OCI-LY7 (cell line): ENCODE measurements around the gene FGGY. TPM values are rescaled to one million over a fixed set of nuclear protein-coding genes. Genes with fewer than 3 reads are reported as not detected.
"Not testable (repeated sequence)": the region's sequence is repeated elsewhere in the genome, so short reads cannot be mapped to it uniquely, and the experiment has no call there.

Experiments
- BruUV-seq: library from RNA; stranded (reverse); fragments of 400-500 nt; replicated peaks from 2 replicates; lab custom pipeline; 2021; lab: Mats Ljungman, UMichigan
- CTCF ChIA-PET: fragments of 300-600 bp; sonication (Branson Sonifier 250); formaldehyde crosslinking; loops from one replicate; lab custom pipeline; 2022; ENCODE audit warnings: antibody characterized with exemption; ENCODE audit not compliant: unreplicated experiment; lab: Charles Lee
- POLR2A ChIA-PET: fragments of 300-600 bp; sonication (Branson Sonifier 250); formaldehyde crosslinking; loops from one replicate; lab custom pipeline; 2022; ENCODE audit warnings: antibody characterized with exemption; lab: Charles Lee
- DNase-seq: peaks from one replicate; pipeline ENCODE4 v3.0.0-alpha.2; 2015; ENCODE audit warnings: low spot score
- H2AFZ ChIP-seq: fragments of 200-600 bp; sonication (generic), shearing (Covaris generic); 2 replicates; pipeline ENCODE4 v1.6.1; 2014; ENCODE audit warnings: mild to moderate bottlenecking, antibody characterized with exemption, low read length, moderate library complexity
- H3K27ac ChIP-seq: fragments of 200-600 bp; sonication (generic); 2 replicates; pipeline ENCODE4 v1.5.1; 2014; ENCODE audit warnings: mixed run types, low read depth, mild to moderate bottlenecking, moderate library complexity, low read length, inconsistent platforms; ENCODE audit not compliant: poor library complexity, severe bottlenecking
- H3K36me3 ChIP-seq: fragments of 200-600 bp; sonication (generic); 2 replicates; pipeline ENCODE4 v1.6.1; 2014; ENCODE audit warnings: mild to moderate bottlenecking, antibody characterized with exemption, low read length, moderate library complexity, mixed read lengths; ENCODE audit not compliant: insufficient read depth
- H3K4me1 ChIP-seq: fragments of 200-600 bp; sonication (generic); 2 replicates; pipeline ENCODE4 v1.5.1; 2014; ENCODE audit warnings: mild to moderate bottlenecking, low read length; ENCODE audit not compliant: insufficient read depth, poor library complexity, severe bottlenecking
- H3K4me2 ChIP-seq: fragments of 200-600 bp; sonication (generic); 2 replicates; pipeline ENCODE4 v1.6.1; 2014; ENCODE audit warnings: mild to moderate bottlenecking, low read length
- H3K4me3 ChIP-seq: fragments of 200-600 bp; sonication (generic); 2 replicates; pipeline ENCODE4 v1.5.1; 2014; ENCODE audit warnings: mild to moderate bottlenecking, low read depth, low read length; ENCODE audit not compliant: poor library complexity, severe bottlenecking
- H3K79me2 ChIP-seq: fragments of 200-600 bp; sonication (generic); 2 replicates; pipeline ENCODE4 v1.6.1; 2016; ENCODE audit warnings: low read depth, mild to moderate bottlenecking, low read length, moderate library complexity, mixed read lengths; ENCODE audit not compliant: insufficient read depth
- H3K9me2 ChIP-seq: fragments of 200-600 bp; sonication (generic); 2 replicates; pipeline ENCODE4 v1.6.1; 2016; ENCODE audit warnings: mild to moderate bottlenecking, low read length, mixed read lengths; ENCODE audit not compliant: insufficient read depth
- H3K9me3 ChIP-seq: fragments of 200-600 bp; sonication (generic); 2 replicates; pipeline ENCODE4 v1.6.1; 2014; ENCODE audit warnings: mild to moderate bottlenecking, mixed run types, low read length, mixed read lengths
- H4K20me1 ChIP-seq: fragments of 200-600 bp; sonication (generic); 2 replicates; pipeline ENCODE4 v1.6.1; 2014; ENCODE audit warnings: mild to moderate bottlenecking, antibody characterized with exemption, low read length, moderate library complexity, mixed read lengths; ENCODE audit not compliant: insufficient read depth
- CTCF ChIP-seq: fragments of 200-600 bp; sonication (generic); conservative IDR thresholded peaks from 2 replicates; pipeline ENCODE4 v1.5.1; 2014; ENCODE audit warnings: mild to moderate bottlenecking, antibody characterized with exemption, low read length, moderate library complexity, mixed read lengths
- EZH2phosphoT487 ChIP-seq: fragments of 200-600 bp; sonication (generic); IDR thresholded peaks from 2 replicates; pipeline ENCODE4 v1.6.1; 2018; ENCODE audit warnings: low read depth, borderline replicate concordance, mild to moderate bottlenecking, mixed run types, antibody characterized with exemption, low read length, moderate library complexity, mixed read lengths
- intact Hi-C: fragments of 100-400 bp; cut with micrococcal nuclease; formaldehyde crosslinking; loops from one replicate; pipeline ENCODE4 v1.10.0; 2022; ENCODE audit not compliant: unreplicated experiment
- total RNA-seq, 2 experiments: library from RNA; depleted of rRNA in 1 of 2; stranded (reverse); fragments of >200 nt in 1 of 2; shearing (Covaris generic) in 1 of 2; gene quantifications; 2 replicates each; pipeline ENCODE4 v1.2.3, GENCODE V29; 2014 to 2022

FGGY gene
- total RNA-seq, 2 experiments from 2014 or later: 0.63 to 4.5 TPM

- Histone ChIP-seq H3K4me1 (no peaks in the 10 kb centered on the region), H3K9me2 (no peaks in the 10 kb centered on the region), H4K20me1 (no peaks in the 10 kb centered on the region), H2AFZ (no peak overlapping the region), H3K36me3 (no peaks in the 10 kb centered on the region), H3K4me3 (no peak overlapping the region), H3K79me2 (no peaks in the 10 kb centered on the region), H3K9me3 (no peaks in the 10 kb centered on the region), H3K4me2 (no peak overlapping the region), H3K27ac (no peak overlapping the region)
- DNase-seq: no peak
- ChIA-PET CTCF (no interaction called here), POLR2A (no interaction called here)
- intact Hi-C loops: no loop called here
- no peak for TF ChIP-seq EZH2phosphoT487
- no peak for TF ChIP-seq CTCF
- BruUV-seq: no TSS peak
These were observed 259.5 kb downstream of the FGGY start for GRCh38 chr1:59556398-59556797.

GRCh38 chr1:59556802-59557548, 260.1 kb downstream of the FGGY start:
- intact Hi-C loops: no loop called here
- CTCF ChIA-PET: no interaction called here
- Histone ChIP-seq H3K27ac (no peak overlapping the region), H3K36me3 (no peaks in the 10 kb centered on the region), H3K4me3 (no peak overlapping the region), H2AFZ (no peak overlapping the region), H3K4me1 (no peaks in the 10 kb centered on the region), H4K20me1 (no peaks in the 10 kb centered on the region), H3K9me3 (no peaks in the 10 kb centered on the region), H3K9me2 (no peaks in the 10 kb centered on the region), H3K4me2 (no peak overlapping the region), H3K79me2 (no peaks in the 10 kb centered on the region)
- DNase-seq: no peak
- no TSS peak for BruUV-seq
- POLR2A ChIA-PET: no interaction called here
- TF ChIP-seq CTCF: no peak
- TF ChIP-seq EZH2phosphoT487: no peak

GRCh38 chr1:59557549-59557885, 260.6 kb downstream of the FGGY start:
- Histone ChIP-seq H3K4me3 (no peak overlapping the region), H3K9me3 (no peaks in the 10 kb centered on the region), H2AFZ (no peak overlapping the region), H3K9me2 (no peaks in the 10 kb centered on the region), H3K36me3 (no peaks in the 10 kb centered on the region), H3K27ac (no peak overlapping the region), H3K79me2 (no peaks in the 10 kb centered on the region), H3K4me2 (no peak overlapping the region), H3K4me1 (no peaks in the 10 kb centered on the region), H4K20me1 (no peaks in the 10 kb centered on the region)
- DNase-seq: no peak
- ChIA-PET POLR2A (no interaction called here), CTCF (no interaction called here)
- no TSS peak for BruUV-seq
- no peak for TF ChIP-seq CTCF
- TF ChIP-seq EZH2phosphoT487: no peak
- intact Hi-C loops: no loop called here

GRCh38 chr1:59558580-59558979, 261.7 kb downstream of the FGGY start:
- H3K9me2 ChIP-seq, H3K27ac ChIP-seq, DNase-seq, H3K4me1 ChIP-seq, H3K36me3 ChIP-seq, CTCF ChIA-PET, intact Hi-C loops, H3K4me2 ChIP-seq, H3K9me3 ChIP-seq, H4K20me1 ChIP-seq, H3K4me3 ChIP-seq, H2AFZ ChIP-seq, H3K79me2 ChIP-seq, POLR2A ChIA-PET, BruUV-seq: not testable (repeated sequence)
